ENCODE data around the gene ANKMY1.

The ANKMY1 gene

GRCh38 chr2:240447934-240448333 lies 109.9 kb downstream of the ANKMY1 start:
- no peak for DNase-seq (ENCODE audit: low spot score)

- no peak for DNase-seq (ENCODE audit: low spot score)
Measured at GRCh38 chr2:240447331-240447730, 110.5 kb downstream of the ANKMY1 start.

- no peak for DNase-seq (ENCODE audit: low spot score)
Measured at GRCh38 chr2:240446664-240447175, 111.1 kb downstream of the ANKMY1 start.

- DNase-seq (ENCODE audit: low spot score): no peak
Measured at GRCh38 chr2:240445961-240446663, 111.7 kb downstream of the ANKMY1 start.

GRCh38 chr2:240444464-240444863 lies 113.3 kb downstream of the ANKMY1 start:
- DNase-seq (ENCODE audit: low spot score): no peak

GRCh38 chr2:240443891-240444301 lies 113.9 kb downstream of the ANKMY1 start:
- DNase-seq (ENCODE audit: low spot score): no peak

- no peak for DNase-seq (ENCODE audit: low spot score)
Measured at GRCh38 chr2:240442891-240443715, 114.7 kb downstream of the ANKMY1 start.

- DNase-seq (ENCODE audit: low spot score): no peak
Measured at GRCh38 chr2:240441993-240442411, 115.8 kb downstream of the ANKMY1 start.

- DNase-seq (ENCODE audit: low spot score): no peak
Measured at GRCh38 chr2:240441326-240441992, 116.3 kb downstream of the ANKMY1 start.

- no peak for DNase-seq (ENCODE audit: low spot score)
Measured at GRCh38 chr2:240440704-240441320, 117.0 kb downstream of the ANKMY1 start.

- DNase-seq (ENCODE audit: low spot score): no peak
Measured at GRCh38 chr2:240440251-240440650, 117.5 kb downstream of the ANKMY1 start.

- DNase-seq (ENCODE audit: low spot score): no peak
Measured at GRCh38 chr2:240439698-240440151, 118.1 kb downstream of the ANKMY1 start.

GRCh38 chr2:240438810-240439697 lies 118.7 kb downstream of the ANKMY1 start:
- no peak for DNase-seq (ENCODE audit: low spot score)

GRCh38 chr2:240437861-240438809 lies 119.7 kb downstream of the ANKMY1 start:
- peak; percentile 93 for DNase-seq (ENCODE audit: low spot score)

GRCh38 chr2:240437551-240437860 lies 120.3 kb downstream of the ANKMY1 start:
- no peak for DNase-seq (ENCODE audit: low spot score)

- DNase-seq (ENCODE audit: low spot score): no peak
Measured at GRCh38 chr2:240436683-240437550, 120.9 kb downstream of the ANKMY1 start.

GRCh38 chr2:240435948-240436682 lies 121.7 kb downstream of the ANKMY1 start:
- peak; percentile 63 for DNase-seq (ENCODE audit: low spot score)

- peak; percentile 98 for DNase-seq (ENCODE audit: low spot score)
Measured at GRCh38 chr2:240435457-240435947, 122.3 kb downstream of the ANKMY1 start, which contains the start of gene GPC1. TSS of gene GPC1 (plus strand) at chr2:240435663. CDS start at chr2:240435919, 256 bp downstream.
